Activated CD8-positive, alpha-beta T cell treated with anti-CD3 and anti-CD28 coated beads, Interleukin-2, amount 10 ng/mL, durations not matched to agents 7 days and 5 days (primary cell): ENCODE results near the gene FNIP2. TPM values are rescaled to one million over a fixed set of nuclear protein-coding genes. Genes with fewer than 3 reads are reported as not detected.
"Not testable (repeated sequence)": the region's sequence is repeated elsewhere in the genome, so short reads cannot be mapped to it uniquely, and the experiment has no call there.

Source experiments
- ATAC-seq: fragments of 150-1000 bp; cut with Tn5 transposase; one replicate; pipeline ENCODE4 v1.10.0; 2021; ENCODE audit warnings: moderate library complexity
- CTCF ChIA-PET: fragments of 350-600 bp; sonication (Branson Sonifier 250); formaldehyde crosslinking; loops from one replicate; lab custom pipeline; 2021; ENCODE audit warnings: antibody characterized with exemption; lab: Charles Lee
- POLR2A ChIA-PET: fragments of 350-600 bp; sonication (Branson Sonifier 250); formaldehyde crosslinking; loops from one replicate; lab custom pipeline; 2021; ENCODE audit warnings: antibody characterized with exemption; lab: Charles Lee
- DNase-seq: peaks from one replicate; pipeline ENCODE4 v3.0.0-alpha.2; 2020
- H3K27ac Mint-ChIP-seq: one replicate; pipeline ENCODE4 v1.8.0; 2021; ENCODE audit warnings: mild to moderate bottlenecking, mixed read lengths
- H3K27me3 Mint-ChIP-seq: one replicate; pipeline ENCODE4 v1.8.0; 2021; ENCODE audit warnings: low read depth, mixed read lengths
- H3K36me3 Mint-ChIP-seq: one replicate; pipeline ENCODE4 v1.8.0; 2021; ENCODE audit warnings: low read depth, mixed read lengths
- H3K4me1 Mint-ChIP-seq: one replicate; pipeline ENCODE4 v1.8.0; 2021; ENCODE audit warnings: low read depth, mixed read lengths
- H3K4me3 Mint-ChIP-seq: one replicate; pipeline ENCODE4 v1.8.0; 2021; ENCODE audit warnings: mild to moderate bottlenecking, mixed read lengths
- H3K9me3 Mint-ChIP-seq: one replicate; pipeline ENCODE4 v1.8.0; 2022; ENCODE audit warnings: mixed read lengths; ENCODE audit not compliant: insufficient read depth
- total RNA-seq, 2 experiments: library from RNA; stranded (reverse); gene quantifications; one replicate each; pipeline ENCODE4 v1.2.3, GENCODE V29; 2021

The FNIP2 gene
- total RNA-seq, 2 experiments from 2014 or later = 13.1 to 13.7 TPM

DNA sequence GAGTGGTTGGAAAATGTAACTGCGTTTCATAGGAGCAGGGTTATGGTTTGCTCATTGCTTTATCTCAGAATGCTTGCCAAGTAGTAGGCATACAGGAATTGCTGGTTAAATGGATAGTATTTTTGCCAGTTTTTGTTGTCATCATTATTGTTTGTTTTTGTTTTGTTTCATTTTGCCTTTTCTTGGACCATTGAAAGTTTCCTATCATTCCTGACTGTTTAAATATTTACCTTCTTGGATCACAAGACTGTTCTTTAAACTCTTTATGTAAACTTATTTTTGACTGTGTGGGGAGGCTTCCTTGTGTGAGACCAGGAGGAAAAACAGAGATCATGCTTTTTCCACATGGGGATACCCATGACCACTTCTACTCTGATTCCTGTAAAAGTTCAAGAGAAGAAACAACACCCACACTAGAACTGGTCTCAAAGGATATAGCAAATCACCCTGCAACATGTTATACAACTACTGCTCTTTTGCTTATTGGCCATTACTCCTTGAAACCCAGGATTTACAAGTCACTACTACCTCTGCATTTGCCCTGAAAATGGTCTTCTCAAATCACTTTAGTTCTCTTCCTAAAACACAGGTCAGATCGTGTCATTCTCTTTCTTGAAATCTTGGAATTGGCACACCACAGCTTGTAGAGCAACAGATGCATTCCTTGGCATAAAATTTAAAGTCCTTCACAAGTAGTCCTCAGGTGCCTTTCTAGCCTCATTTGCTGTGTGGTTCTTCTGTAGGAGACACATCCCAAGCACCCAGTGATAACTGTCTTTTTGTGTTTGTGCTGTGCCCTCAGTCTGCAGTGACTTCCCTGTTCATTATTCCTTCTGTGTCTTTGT, 51.3 kb downstream of the FNIP2 start:
- Mint-ChIP-seq H3K4me3 (no peak overlapping the region), H3K36me3 (no peaks in the 10 kb centered on the region), H3K27ac (no peak overlapping the region), H3K27me3 (no peaks in the 10 kb centered on the region), H3K9me3 (no peaks in the 10 kb centered on the region), H3K4me1 (peaks cover 11% of the 10 kb centered on the region)
- no peak for ATAC-seq
- ChIA-PET POLR2A (no interaction called here), CTCF (no interaction called here)
- DNase-seq = no peak

DNA sequence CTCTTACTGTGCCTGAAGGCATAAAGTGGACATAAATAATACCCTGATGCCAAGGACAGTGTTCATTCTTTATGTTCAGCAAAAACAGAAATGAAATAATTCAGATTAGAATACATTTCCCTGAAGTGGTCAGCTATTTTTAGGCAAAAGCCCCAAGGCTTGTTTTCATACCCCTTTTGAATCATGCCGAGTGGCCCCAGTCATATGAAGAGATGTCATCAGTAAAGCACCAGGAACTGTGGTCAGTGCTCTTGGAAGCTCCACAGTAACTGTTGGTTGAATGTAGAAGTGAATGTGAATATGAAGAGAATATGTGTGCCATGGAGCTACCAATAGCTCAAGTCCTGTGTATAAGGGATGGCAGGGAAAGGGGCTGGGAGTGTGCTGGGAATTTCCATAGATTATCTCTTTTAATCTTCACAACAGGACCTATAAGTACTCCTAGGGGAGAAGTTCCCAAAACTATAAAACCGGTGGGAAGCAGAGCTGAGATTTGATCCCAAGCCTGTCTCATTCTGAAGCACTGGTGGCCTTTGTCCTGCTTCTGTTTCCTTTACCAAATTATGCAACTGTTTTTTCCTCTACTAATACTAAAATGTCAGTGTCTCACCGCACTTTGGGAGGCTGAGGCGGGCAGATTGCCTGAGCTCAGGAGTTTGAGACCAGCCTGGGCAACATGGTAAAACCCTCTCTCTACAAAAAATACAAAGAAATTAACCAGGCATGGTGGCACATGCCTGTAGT, 52.6 kb downstream of the FNIP2 start:
- ATAC-seq (no peak), DNase-seq (no peak)
- Mint-ChIP-seq H3K4me1 (peaks cover 23% of the 10 kb centered on the region), H3K27me3 (no peaks in the 10 kb centered on the region), H3K27ac (no peak overlapping the region), H3K9me3 (no peaks in the 10 kb centered on the region), H3K36me3 (no peaks in the 10 kb centered on the region), H3K4me3 (no peak overlapping the region)
- POLR2A ChIA-PET = no interaction called here
- CTCF ChIA-PET = interaction anchor here (1.3 kb wide), 1 partner anchor 47 kb away, joined by 3 read pairs; no protein-coding TSS in a partner anchor

GRCh38 chr4:158822348-158822747, 53.5 kb downstream of the FNIP2 start:
- Mint-ChIP-seq H3K27ac (no peak overlapping the region), H3K27me3 (no peaks in the 10 kb centered on the region), H3K9me3 (no peaks in the 10 kb centered on the region), H3K4me1 (peaks cover 26% of the 10 kb centered on the region), H3K36me3 (peaks cover 3% of the 10 kb centered on the region), H3K4me3 (no peak overlapping the region)
- ATAC-seq = no peak
- ChIA-PET POLR2A (interaction anchor here (1.1 kb wide), 1 partner anchor 24 kb away, joined by 4 read pairs; no protein-coding TSS in a partner anchor), CTCF (interaction anchor here (0.9 to 1.3 kb wide), 3 partner anchors 27 to 48 kb away, joined by 3 read pairs; no protein-coding TSS in a partner anchor)
- DNase-seq = no peak

DNA sequence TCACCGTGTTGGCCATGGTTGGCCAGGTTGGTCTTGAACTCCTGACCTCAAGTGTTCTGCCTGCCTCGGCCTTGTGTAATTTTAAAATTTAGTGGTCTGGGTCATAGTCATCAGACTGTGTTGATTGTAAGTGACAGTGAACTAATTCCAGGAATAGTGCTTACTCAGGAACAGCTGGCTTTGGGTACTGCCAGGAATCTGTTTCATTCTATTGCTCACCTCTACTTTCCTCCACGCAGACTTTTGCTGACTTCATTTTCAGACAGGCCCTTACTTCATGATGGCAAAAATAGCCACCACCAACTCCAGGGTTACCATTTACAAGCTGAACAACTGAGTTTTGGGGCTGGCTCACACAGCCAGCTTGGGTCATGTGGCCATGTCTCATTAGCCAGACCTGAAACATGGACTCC, 54.6 kb downstream of the FNIP2 start:
- H3K9me3 Mint-ChIP-seq = no peaks in the 10 kb centered on the region
- no peak for DNase-seq
- no peak overlapping the region for H3K27ac Mint-ChIP-seq
- no peak for ATAC-seq
- ChIA-PET CTCF (interaction anchor here (0.9 to 1.4 kb wide), 3 partner anchors 12 to 37 kb away, joined by 3 to 10 read pairs (median 3); no protein-coding TSS in a partner anchor), POLR2A (interaction anchor here (1.1 kb wide), 1 partner anchor 25 kb away, joined by 4 read pairs; no protein-coding TSS in a partner anchor)
- H3K36me3 Mint-ChIP-seq = peaks cover 5% of the 10 kb centered on the region
- peaks cover 27% of the 10 kb centered on the region for H3K4me1 Mint-ChIP-seq
- H3K4me3 Mint-ChIP-seq = no peak overlapping the region
- no peaks in the 10 kb centered on the region for H3K27me3 Mint-ChIP-seq

GRCh38 chr4:158824425-158825274, 55.8 kb downstream of the FNIP2 start:
- no peaks in the 10 kb centered on the region for H3K9me3 Mint-ChIP-seq
- no peaks in the 10 kb centered on the region for H3K27me3 Mint-ChIP-seq
- H3K27ac Mint-ChIP-seq = no peak overlapping the region
- CTCF ChIA-PET = interaction anchor here (1.0 to 1.8 kb wide), 3 partner anchors 13 to 32 kb away, joined by 3 to 10 read pairs (median 10); no protein-coding TSS in a partner anchor
- H3K36me3 Mint-ChIP-seq = peaks cover 9% of the 10 kb centered on the region
- POLR2A ChIA-PET = no interaction called here
- ATAC-seq (no peak), DNase-seq (no peak)
- no peak overlapping the region for H3K4me3 Mint-ChIP-seq
- H3K4me1 Mint-ChIP-seq = peaks cover 27% of the 10 kb centered on the region

DNA sequence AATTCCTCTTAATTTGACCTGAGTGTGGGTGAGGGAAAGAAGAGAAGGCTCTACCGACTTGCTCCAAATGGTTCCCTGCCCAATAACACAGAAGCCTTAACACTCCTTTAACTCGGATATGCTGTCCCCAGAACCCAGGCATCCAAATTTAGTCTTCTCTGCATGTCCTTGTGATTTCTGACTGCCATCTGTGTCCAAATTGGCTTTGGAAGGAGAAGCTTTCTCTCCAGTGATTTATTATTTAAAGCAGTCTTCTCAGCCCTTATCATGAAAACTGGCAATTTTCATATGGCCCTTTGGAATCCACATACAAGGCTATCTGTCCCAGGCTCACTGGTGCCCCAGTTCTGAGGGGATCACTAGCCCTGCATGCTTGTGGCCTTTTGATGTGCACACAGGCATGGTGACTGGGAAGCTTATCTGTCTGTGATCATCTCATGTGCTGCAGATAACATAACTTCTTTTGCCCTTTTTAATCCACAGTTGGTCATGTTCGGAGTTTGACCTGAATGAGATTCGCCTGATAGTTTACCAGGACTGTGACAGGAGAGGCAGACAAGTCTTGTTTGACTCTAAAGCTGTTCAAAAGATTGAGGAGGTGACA, 56.7 kb downstream of the FNIP2 start:
- peaks cover 26% of the 10 kb centered on the region for H3K4me1 Mint-ChIP-seq
- no peak overlapping the region for H3K27ac Mint-ChIP-seq
- DNase-seq (no peak), ATAC-seq (no peak)
- H3K36me3 Mint-ChIP-seq = peaks cover 12% of the 10 kb centered on the region
- no peak overlapping the region for H3K4me3 Mint-ChIP-seq
- no peaks in the 10 kb centered on the region for H3K27me3 Mint-ChIP-seq
- CTCF ChIA-PET = interaction anchor here (1.0 to 2.0 kb wide), 5 partner anchors 15 to 31 kb away, joined by 3 to 10 read pairs (median 5); no protein-coding TSS in a partner anchor
- POLR2A ChIA-PET = interaction anchor here (1.2 kb wide), 1 partner anchor 14 kb away, joined by 6 read pairs; no protein-coding TSS in a partner anchor
- H3K9me3 Mint-ChIP-seq = no peaks in the 10 kb centered on the region

DNA sequence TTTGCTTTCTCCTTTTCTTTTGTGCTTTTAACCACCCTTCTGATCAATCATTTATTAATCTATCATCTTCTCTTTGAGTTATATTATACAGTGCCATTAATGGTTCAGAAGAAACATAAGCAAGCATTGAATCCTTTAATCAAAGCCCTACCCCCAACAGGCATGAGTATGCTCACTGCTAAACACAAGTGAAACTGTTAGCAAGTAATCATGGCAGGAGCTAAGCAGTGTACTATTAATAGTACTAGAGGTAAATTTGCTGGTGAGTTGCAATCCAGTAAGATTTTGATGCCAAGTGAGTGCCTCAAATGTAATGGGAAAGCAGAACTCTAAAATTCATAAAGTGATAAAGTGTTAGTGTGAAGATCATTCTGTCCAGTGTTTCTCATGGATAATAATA, 57.2 kb downstream of the FNIP2 start:
- peaks cover 26% of the 10 kb centered on the region for H3K4me1 Mint-ChIP-seq
- H3K4me3 Mint-ChIP-seq = no peak overlapping the region

GRCh38 chr4:158826882-158827281, 58.1 kb downstream of the FNIP2 start:
- Mint-ChIP-seq H3K27ac (peak overlapping the region; percentile 51), H3K4me1 (peaks cover 26% of the 10 kb centered on the region), H3K36me3 (peaks cover 13% of the 10 kb centered on the region), H3K9me3 (no peaks in the 10 kb centered on the region), H3K4me3 (no peak overlapping the region), H3K27me3 (no peaks in the 10 kb centered on the region)
- ChIA-PET CTCF (interaction anchor here (0.8 to 2.0 kb wide), 6 partner anchors 11 to 374 kb away, joined by 3 to 10 read pairs (median 4); no protein-coding TSS in a partner anchor), POLR2A (no interaction called here)
- peak; percentile 36 for ATAC-seq
- no peak for DNase-seq

More for the DNA sequence above, 57.2 kb downstream of the FNIP2 start:
- no peak for ATAC-seq
- Mint-ChIP-seq H3K9me3 (no peaks in the 10 kb centered on the region), H3K27me3 (no peaks in the 10 kb centered on the region), H3K36me3 (peaks cover 12% of the 10 kb centered on the region), H3K27ac (no peak overlapping the region)
- DNase-seq = no peak
- POLR2A ChIA-PET = interaction anchor here (1.2 kb wide), 1 partner anchor 15 kb away, joined by 6 read pairs; no protein-coding TSS in a partner anchor
- CTCF ChIA-PET = interaction anchor here (0.7 to 2.0 kb wide), 6 partner anchors 11 to 31 kb away, joined by 3 to 10 read pairs (median 4); no protein-coding TSS in a partner anchor

DNA sequence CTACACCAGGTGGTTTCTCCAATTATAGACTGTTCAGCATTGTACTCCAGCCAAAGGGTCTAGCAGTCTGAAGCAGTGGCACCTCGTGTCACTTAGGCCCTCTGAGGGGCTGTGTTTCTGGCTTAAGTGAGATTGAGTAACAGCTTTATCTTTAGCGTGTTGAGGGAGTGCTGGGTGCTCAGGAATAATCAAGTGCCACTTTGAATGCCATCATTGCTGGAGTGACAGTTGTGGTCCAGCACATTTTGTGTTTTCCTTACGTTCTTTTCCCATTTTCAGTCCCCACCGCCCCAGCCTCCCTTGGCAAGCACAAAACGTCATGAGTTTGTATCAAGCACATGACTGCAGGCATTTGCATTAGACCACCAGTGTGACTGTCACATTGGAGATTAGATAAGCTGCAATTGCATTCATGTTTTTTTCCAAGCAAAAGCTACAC, 58.7 kb downstream of the FNIP2 start:
- CTCF ChIA-PET = interaction anchor here (1.2 to 1.8 kb wide), 3 partner anchors 13 to 22 kb away, joined by 3 to 6 read pairs (median 5); no protein-coding TSS in a partner anchor
- ATAC-seq = no peak
- Mint-ChIP-seq H3K4me3 (no peak overlapping the region), H3K9me3 (no peaks in the 10 kb centered on the region), H3K36me3 (peaks cover 14% of the 10 kb centered on the region), H3K27ac (no peak overlapping the region), H3K4me1 (peaks cover 26% of the 10 kb centered on the region), H3K27me3 (no peaks in the 10 kb centered on the region)
- POLR2A ChIA-PET = no interaction called here
- DNase-seq = no peak

DNA sequence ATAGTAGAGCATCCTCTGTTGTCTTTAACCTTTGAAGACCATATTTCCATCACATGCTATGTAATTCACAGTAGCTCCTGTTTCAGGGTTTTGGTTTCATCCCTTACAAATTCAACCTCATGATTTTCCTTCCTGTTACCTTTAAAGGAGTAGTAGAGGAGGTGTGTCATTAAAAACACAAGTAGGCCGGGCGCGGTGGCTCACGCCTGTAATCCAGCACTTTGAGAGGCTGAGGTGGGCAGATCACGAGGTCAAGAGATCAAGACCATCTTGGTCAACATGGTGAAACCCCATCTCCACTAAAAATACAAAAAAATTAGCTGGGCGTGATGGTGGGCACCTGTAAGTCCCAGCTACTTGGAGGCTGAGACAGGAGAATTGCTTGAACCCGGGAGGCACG, 59.3 kb downstream of the FNIP2 start:
- H3K27me3 Mint-ChIP-seq, H3K4me3 Mint-ChIP-seq, H3K9me3 Mint-ChIP-seq, H3K27ac Mint-ChIP-seq, ATAC-seq, DNase-seq, POLR2A ChIA-PET: not testable (repeated sequence)
- Mint-ChIP-seq H3K4me1 (peaks cover 26% of the 10 kb centered on the region), H3K36me3 (peaks cover 14% of the 10 kb centered on the region)
- CTCF ChIA-PET = interaction anchor here (1.7 kb wide), 1 partner anchor 22 kb away, joined by 6 read pairs; no protein-coding TSS in a partner anchor
